A549 (cell line): ENCODE data around the gene TJP1. TPM values are rescaled to one million over a fixed set of nuclear protein-coding genes. Genes with fewer than 3 reads are reported as not detected.

Experiments used
- ATAC-seq, 2 experiments: fragments of 200-7000 bp in 1 of 2; fragments of >200 bp in 1 of 2; cut with Nextera tagmentation in 1 of 2; cut with Tn5 transposase in 1 of 2; 3 replicates each; pipeline versions ENCODE4 v1.8.0 to v1.9.1; 2018 to 2020; ENCODE audit warnings: mild to moderate bottlenecking in 1 of 2, moderate library complexity in 1 of 2
- CTCF ChIA-PET: fragments of 300-600 bp; sonication (Branson Sonifier 250); formaldehyde crosslinking; extraction: SDS; loops from one replicate; lab custom pipeline; 2021; ENCODE audit warnings: antibody characterized with exemption, inconsistent platforms; lab: Yijun Ruan, JAX
- POLR2A ChIA-PET: fragments of 350-600 bp; formaldehyde crosslinking; extraction: SDS; loops from one replicate; lab custom pipeline; 2021; ENCODE audit warnings: antibody characterized with exemption, inconsistent platforms; lab: Yijun Ruan, JAX
- DNase-seq, 2 experiments: peaks; one replicate each; pipeline versions ENCODE4 v3.0.0 to v3.0.0-alpha.2; 2011 to 2016; ENCODE audit warnings: low read depth in 1 of 2, low spot score in 1 of 2
- FAIRE-seq: peaks from 2 replicates; lab custom pipeline; 2011; peaks lifted over from hg19 to GRCh38; lab: Jason Lieb, UNC
- H3K27ac ChIP-seq, 2 experiments: fragments of >200 bp; sonication (Bioruptor Twin); formaldehyde crosslinking; 3 replicates each; pipeline ENCODE4 v1.5.1; 2016 to 2017
- H3K4me1 ChIP-seq: fragments of >200 bp; sonication (Bioruptor Twin); formaldehyde crosslinking; 3 replicates; pipeline ENCODE4 v1.6.1; 2016
- H3K4me2 ChIP-seq: fragments of >200 bp; sonication (Bioruptor Twin); formaldehyde crosslinking; 3 replicates; pipeline ENCODE4 v1.6.1; 2016
- H3K4me3 ChIP-seq: fragments of >200 bp; sonication (Bioruptor Twin); formaldehyde crosslinking; 3 replicates; pipeline ENCODE4 v1.5.1; 2016
- H3K9me3 ChIP-seq: fragments of >200 bp; sonication (Bioruptor Twin); formaldehyde crosslinking; 3 replicates; pipeline ENCODE4 v1.6.1; 2016
- CEBPB ChIP-seq, 2 experiments: fragments of >200 bp in 1 of 2; sonication (Bioruptor Twin) in 1 of 2; formaldehyde crosslinking in 1 of 2; IDR thresholded peaks; 2 replicates each; pipeline ENCODE4 v1.6.1; 2012 to 2016
- CHD4 ChIP-seq: fragments of 200-600 bp; sonication (generic); IDR thresholded peaks from 2 replicates; pipeline ENCODE4 v1.6.1; 2016; ENCODE audit warnings: antibody characterized with exemption, mild to moderate bottlenecking, borderline replicate concordance
- EHF ChIP-seq: fragments of 250-450 bp; sonication (Bioruptor Pico); IDR thresholded peaks from 2 replicates; pipeline ENCODE4 v1.5.0; 2020; ENCODE audit warnings: mild to moderate bottlenecking
- EHMT2 ChIP-seq: fragments of 200-600 bp; sonication (generic); IDR thresholded peaks from 2 replicates; pipeline ENCODE4 v1.6.1; 2016; ENCODE audit warnings: antibody characterized with exemption, low read depth, mild to moderate bottlenecking, moderate library complexity
- EP300 ChIP-seq, 2 experiments: fragments of >200 bp; sonication (Bioruptor Twin); formaldehyde crosslinking; IDR thresholded peaks; 2 replicates in 1 of 2; 3 replicates in 1 of 2; pipeline ENCODE4 v1.6.1; 2016 to 2017
- ESRRA ChIP-seq: fragments of 150-350 bp; IDR thresholded peaks from 2 replicates; pipeline ENCODE4 v1.6.1; 2014; ENCODE audit warnings: mild to moderate bottlenecking, low read length, borderline replicate concordance
- FOSB ChIP-seq: fragments of 250-450 bp; sonication (Bioruptor Pico); IDR thresholded peaks from 2 replicates; pipeline ENCODE4 v1.5.0; 2020; ENCODE audit warnings: mild to moderate bottlenecking, moderate library complexity
- FOXS1 ChIP-seq: fragments of 250-450 bp; sonication (Bioruptor Pico); IDR thresholded peaks from 2 replicates; pipeline ENCODE4 v1.5.0; 2020; ENCODE audit warnings: mild to moderate bottlenecking, moderate library complexity
- HDAC2 ChIP-seq: fragments of 200-600 bp; sonication (generic); IDR thresholded peaks from 2 replicates; pipeline ENCODE4 v1.6.1; 2016
- HEYL ChIP-seq: fragments of 250-450 bp; sonication (Bioruptor Pico); IDR thresholded peaks from 2 replicates; pipeline ENCODE4 v1.8.0; 2021; ENCODE audit warnings: mild to moderate bottlenecking, moderate library complexity
- HOXA7 ChIP-seq: fragments of 250-450 bp; sonication (Bioruptor Pico); IDR thresholded peaks from 2 replicates; pipeline ENCODE4 v1.5.0; 2020; ENCODE audit warnings: mild to moderate bottlenecking, moderate library complexity
- HOXB5 ChIP-seq: fragments of 250-450 bp; sonication (Bioruptor Pico); IDR thresholded peaks from 2 replicates; pipeline ENCODE4 v1.5.0; 2020; ENCODE audit warnings: mild to moderate bottlenecking, moderate library complexity
- JUN ChIP-seq, 2 experiments: fragments of >200 bp; sonication (Bioruptor Twin); formaldehyde crosslinking; IDR thresholded peaks; 2 replicates in 1 of 2; 3 replicates in 1 of 2; pipeline ENCODE4 v1.6.1; 2016 to 2017
- MAFK ChIP-seq: fragments of 450-650 bp; IDR thresholded peaks from 2 replicates; pipeline ENCODE4 v1.6.1; 2014; ENCODE audit not compliant: partially characterized antibody
- MYC ChIP-seq: IDR thresholded peaks from 2 replicates; pipeline ENCODE4 v1.6.1; 2012; ENCODE audit warnings: mild to moderate bottlenecking, inconsistent platforms, low read length, improper control_type of control experiment, borderline replicate concordance
- NPAS2 ChIP-seq: fragments of 250-450 bp; sonication (Bioruptor Pico); IDR thresholded peaks from 2 replicates; pipeline ENCODE4 v1.8.0; 2022; ENCODE audit warnings: mild to moderate bottlenecking, moderate library complexity, borderline replicate concordance
- PHF8 ChIP-seq: fragments of 200-600 bp; sonication (generic); IDR thresholded peaks from 2 replicates; pipeline ENCODE4 v1.6.1; 2016; ENCODE audit warnings: low read depth, mild to moderate bottlenecking, antibody characterized with exemption, moderate library complexity, borderline replicate concordance
- POLR2AphosphoS2 ChIP-seq: conservative IDR thresholded peaks from 2 replicates; pipeline ENCODE4 v1.6.1; 2012; ENCODE audit warnings: low read length, improper control_type of control experiment, inconsistent platforms
- RAD21 ChIP-seq, 2 experiments: fragments of >200 bp in 1 of 2; sonication (Bioruptor Twin) in 1 of 2; formaldehyde crosslinking in 1 of 2; IDR thresholded peaks in 1 of 2; conservative IDR thresholded peaks in 1 of 2; 2 replicates in 1 of 2; 3 replicates in 1 of 2; pipeline ENCODE4 v1.6.1; 2012 to 2018; ENCODE audit warnings: inconsistent platforms in 1 of 2
- RARB ChIP-seq: fragments of 250-450 bp; sonication (Bioruptor Pico); IDR thresholded peaks from 2 replicates; pipeline ENCODE4 v1.8.0; 2021; ENCODE audit warnings: mild to moderate bottlenecking, moderate library complexity
- RCOR1 ChIP-seq: fragments of 150-350 bp; IDR thresholded peaks from 2 replicates; pipeline ENCODE4 v1.6.1; 2014; ENCODE audit warnings: antibody characterized with exemption, low read length, low read depth
- TFCP2L1 ChIP-seq: fragments of 250-450 bp; sonication (Bioruptor Pico); IDR thresholded peaks from 2 replicates; pipeline ENCODE4 v1.5.0; 2021; ENCODE audit warnings: mild to moderate bottlenecking
- TP53 ChIP-seq: fragments of 250-450 bp; sonication (Bioruptor Pico); IDR thresholded peaks from 2 replicates; pipeline ENCODE4 v1.5.0; 2021; ENCODE audit warnings: mild to moderate bottlenecking, moderate library complexity
- ZC3H11A ChIP-seq: fragments of 450-650 bp; IDR thresholded peaks from 2 replicates; pipeline ENCODE4 v1.6.1; 2014; ENCODE audit warnings: antibody characterized with exemption, mild to moderate bottlenecking
- WGBS: methylation state at CpG from one replicate; pipeline ENCODE4 v1.1.6; 2017; ENCODE audit errors: missing lambda C conversion rate; 5-methylcytosine and 5-hydroxymethylcytosine counted together
- polyA plus RNA-seq, 4 experiments: library from polyadenylated mRNA; depleted of rRNA in 3 of 4; stranded (reverse); fragments of >200 nt; fragmentation: RNase III in 1 of 4; extraction: RNeasy Plus Mini Kit Qiagen cat#74134 plus additional on column Dnase treatment in 1 of 4; gene quantifications; 2 replicates in 3 of 4; 3 replicates in 1 of 4; pipeline ENCODE4 v1.2.3, GENCODE V29; 2011 to 2017
- TF ChIP-seq, protein P1 (sequence below): fragments of >200 bp; sonication (Bioruptor Twin); formaldehyde crosslinking; IDR thresholded peaks from 2 replicates; pipeline ENCODE4 v1.6.1; 2016
- TF ChIP-seq, protein P2 (sequence below): fragments of 200-600 bp; sonication (generic); IDR thresholded peaks from 2 replicates; pipeline ENCODE4 v1.6.1; 2016; ENCODE audit warnings: antibody characterized with exemption, mild to moderate bottlenecking, moderate library complexity
- TF ChIP-seq, protein P3 (sequence below): IDR thresholded peaks from 2 replicates; pipeline ENCODE4 v1.6.1; 2012; ENCODE audit warnings: low read depth, borderline replicate concordance
- TF ChIP-seq, protein P4 (sequence below): fragments of 150-350 bp; IDR thresholded peaks from 2 replicates; pipeline ENCODE4 v1.6.1; 2014; ENCODE audit warnings: low read depth, mild to moderate bottlenecking, low read length
- TF ChIP-seq, protein P5 (sequence below): fragments of 250-450 bp; sonication (Bioruptor Pico); IDR thresholded peaks from 2 replicates; pipeline ENCODE4 v1.5.0; 2020; ENCODE audit warnings: low read depth, mild to moderate bottlenecking, moderate library complexity

Gene TJP1
- polyA plus RNA-seq, 2 of the 4 experiments (the other 2 are of a cell fraction), result 55.0 to 179 TPM

DNA sequence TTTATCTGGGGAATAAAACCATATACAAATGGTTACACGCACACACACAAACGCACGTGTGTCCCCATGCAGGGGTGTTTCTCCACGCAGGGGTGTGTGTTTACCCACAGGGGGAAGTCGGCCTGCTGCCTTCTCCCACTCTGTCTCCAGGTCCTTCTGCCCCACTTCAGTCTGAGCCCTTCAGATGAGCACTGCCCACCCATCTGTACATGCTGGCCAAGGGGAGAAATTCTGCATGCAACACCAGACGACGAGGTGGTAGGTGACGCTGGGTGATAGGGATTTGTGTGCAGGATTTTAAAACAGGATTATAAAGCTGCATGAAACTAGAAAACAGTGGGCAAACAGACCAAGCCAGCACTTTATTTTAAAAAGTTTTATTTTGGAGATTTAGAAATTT is 122.5 kb downstream of the TJP1 start:
- ChIA-PET CTCF (interaction anchor here (1.8 kb wide), 1 partner anchor 242 kb away, joined by 3 read pairs; no protein-coding TSS in a partner anchor), POLR2A (no interaction called here)
- peak overlapping the region; percentile 58; the same call in 2 of the 3 replicates for H3K4me2 ChIP-seq
- FAIRE-seq (no peak), DNase-seq (no peak), ATAC-seq (no peak)
- no peak for TF ChIP-seq CEBPB (IDR thresholded peaks at IDR 0.05)
- TF ChIP-seq RARB (CRISPR knock-in tag), result no peak
- TF ChIP-seq, protein P1, sequence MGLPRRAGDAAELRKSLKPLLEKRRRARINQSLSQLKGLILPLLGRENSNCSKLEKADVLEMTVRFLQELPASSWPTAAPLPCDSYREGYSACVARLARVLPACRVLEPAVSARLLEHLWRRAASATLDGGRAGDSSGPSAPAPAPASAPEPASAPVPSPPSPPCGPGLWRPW, result 0 out of 2 replicates have a peak, but pooled peaks have one; percentile 7
- H3K4me3 ChIP-seq, result no peak overlapping the region
- no peaks in the 10 kb centered on the region for H3K9me3 ChIP-seq
- H3K27ac ChIP-seq, result peak overlapping the region; percentile 76 to 88
- WGBS, result 77% methylated on average over 8 of the region's 8 CpGs
- peaks cover 64% of the 10 kb centered on the region for H3K4me1 ChIP-seq

DNA sequence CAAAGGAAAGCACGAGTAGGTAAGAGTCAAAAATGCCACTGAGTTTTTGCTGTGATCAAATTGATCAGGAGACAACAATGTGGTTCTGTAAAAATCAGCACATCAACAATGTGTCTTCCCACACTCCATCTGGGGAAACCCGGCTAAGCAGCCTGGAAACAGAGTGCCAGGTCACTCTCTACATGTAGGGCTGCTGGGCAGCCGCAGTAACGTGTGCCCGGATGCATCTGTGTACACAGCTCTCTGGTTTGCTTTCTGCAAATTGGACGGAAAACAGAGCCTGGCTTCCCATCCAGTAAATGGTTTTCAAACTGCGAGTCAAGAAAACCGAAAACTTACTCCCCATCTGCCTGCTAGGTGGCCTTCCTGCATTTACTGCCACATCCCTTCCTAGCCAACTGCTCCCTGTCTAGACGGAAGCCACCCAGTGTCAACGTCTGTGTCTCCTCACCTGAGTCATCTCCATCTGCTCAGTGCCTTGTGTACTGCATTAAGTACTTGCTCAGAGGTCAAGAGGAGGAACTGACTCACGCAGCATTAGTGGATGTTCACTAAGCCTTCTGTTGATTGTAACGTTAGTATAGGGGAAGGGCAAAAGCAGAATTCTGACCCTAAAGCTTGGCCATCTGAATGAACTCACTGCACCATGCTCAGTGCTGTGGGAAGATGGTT is 124.1 kb downstream of the TJP1 start:
- H3K4me3 ChIP-seq, result no peak overlapping the region
- POLR2A ChIA-PET, result interaction anchor here (2.3 kb wide), 1 partner anchor 38 kb away, joined by 10 read pairs; no protein-coding TSS in a partner anchor
- no peak for TF ChIP-seq TFCP2L1 (CRISPR knock-in tag)
- no peak for TF ChIP-seq PHF8
- TF ChIP-seq MAFK, result peak; percentile 66
- peak; percentile 89; the same call in 1 of the 2 replicates for TF ChIP-seq MYC
- no peak for TF ChIP-seq RCOR1
- TF ChIP-seq CHD4, result no peak
- TF ChIP-seq JUN (IDR thresholded peaks at IDR 0.05), result peak; percentile 81 to 83; a peak in 4 of 5 replicates
- TF ChIP-seq, protein P2, sequence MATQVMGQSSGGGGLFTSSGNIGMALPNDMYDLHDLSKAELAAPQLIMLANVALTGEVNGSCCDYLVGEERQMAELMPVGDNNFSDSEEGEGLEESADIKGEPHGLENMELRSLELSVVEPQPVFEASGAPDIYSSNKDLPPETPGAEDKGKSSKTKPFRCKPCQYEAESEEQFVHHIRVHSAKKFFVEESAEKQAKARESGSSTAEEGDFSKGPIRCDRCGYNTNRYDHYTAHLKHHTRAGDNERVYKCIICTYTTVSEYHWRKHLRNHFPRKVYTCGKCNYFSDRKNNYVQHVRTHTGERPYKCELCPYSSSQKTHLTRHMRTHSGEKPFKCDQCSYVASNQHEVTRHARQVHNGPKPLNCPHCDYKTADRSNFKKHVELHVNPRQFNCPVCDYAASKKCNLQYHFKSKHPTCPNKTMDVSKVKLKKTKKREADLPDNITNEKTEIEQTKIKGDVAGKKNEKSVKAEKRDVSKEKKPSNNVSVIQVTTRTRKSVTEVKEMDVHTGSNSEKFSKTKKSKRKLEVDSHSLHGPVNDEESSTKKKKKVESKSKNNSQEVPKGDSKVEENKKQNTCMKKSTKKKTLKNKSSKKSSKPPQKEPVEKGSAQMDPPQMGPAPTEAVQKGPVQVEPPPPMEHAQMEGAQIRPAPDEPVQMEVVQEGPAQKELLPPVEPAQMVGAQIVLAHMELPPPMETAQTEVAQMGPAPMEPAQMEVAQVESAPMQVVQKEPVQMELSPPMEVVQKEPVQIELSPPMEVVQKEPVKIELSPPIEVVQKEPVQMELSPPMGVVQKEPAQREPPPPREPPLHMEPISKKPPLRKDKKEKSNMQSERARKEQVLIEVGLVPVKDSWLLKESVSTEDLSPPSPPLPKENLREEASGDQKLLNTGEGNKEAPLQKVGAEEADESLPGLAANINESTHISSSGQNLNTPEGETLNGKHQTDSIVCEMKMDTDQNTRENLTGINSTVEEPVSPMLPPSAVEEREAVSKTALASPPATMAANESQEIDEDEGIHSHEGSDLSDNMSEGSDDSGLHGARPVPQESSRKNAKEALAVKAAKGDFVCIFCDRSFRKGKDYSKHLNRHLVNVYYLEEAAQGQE, result no peak
- TF ChIP-seq RARB (CRISPR knock-in tag), result peak; percentile 12; the same call in 1 of the 2 replicates
- TF ChIP-seq HOXB5, result no peak
- no peak for TF ChIP-seq ZC3H11A
- TF ChIP-seq ESRRA, result 0 out of 2 replicates have a peak, but pooled peaks have one; percentile 24
- TF ChIP-seq EHF (CRISPR knock-in tag), result no peak
- TF ChIP-seq RAD21 (conservative IDR thresholded peaks at IDR 0.05 in 1 of 2, IDR thresholded peaks at IDR 0.05 in 1 of 2), result peak; percentile 17 to 42; a peak in 3 of 5 replicates
- TF ChIP-seq FOXS1 (CRISPR knock-in tag), result no peak
- TF ChIP-seq, protein P3, sequence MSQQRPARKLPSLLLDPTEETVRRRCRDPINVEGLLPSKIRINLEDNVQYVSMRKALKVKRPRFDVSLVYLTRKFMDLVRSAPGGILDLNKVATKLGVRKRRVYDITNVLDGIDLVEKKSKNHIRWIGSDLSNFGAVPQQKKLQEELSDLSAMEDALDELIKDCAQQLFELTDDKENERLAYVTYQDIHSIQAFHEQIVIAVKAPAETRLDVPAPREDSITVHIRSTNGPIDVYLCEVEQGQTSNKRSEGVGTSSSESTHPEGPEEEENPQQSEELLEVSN, result peak; percentile 34; the same call in 1 of the 2 replicates
- TF ChIP-seq, protein P4, sequence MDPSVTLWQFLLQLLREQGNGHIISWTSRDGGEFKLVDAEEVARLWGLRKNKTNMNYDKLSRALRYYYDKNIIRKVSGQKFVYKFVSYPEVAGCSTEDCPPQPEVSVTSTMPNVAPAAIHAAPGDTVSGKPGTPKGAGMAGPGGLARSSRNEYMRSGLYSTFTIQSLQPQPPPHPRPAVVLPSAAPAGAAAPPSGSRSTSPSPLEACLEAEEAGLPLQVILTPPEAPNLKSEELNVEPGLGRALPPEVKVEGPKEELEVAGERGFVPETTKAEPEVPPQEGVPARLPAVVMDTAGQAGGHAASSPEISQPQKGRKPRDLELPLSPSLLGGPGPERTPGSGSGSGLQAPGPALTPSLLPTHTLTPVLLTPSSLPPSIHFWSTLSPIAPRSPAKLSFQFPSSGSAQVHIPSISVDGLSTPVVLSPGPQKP, result no peak
- TF ChIP-seq HOXA7 (CRISPR knock-in tag), result 0 out of 2 replicates have a peak, but pooled peaks have one; percentile 29
- no peak for TF ChIP-seq POLR2AphosphoS2
- TF ChIP-seq, protein P1, result no peak
- TF ChIP-seq EP300 (IDR thresholded peaks at IDR 0.05), result peak; percentile 68 to 79; a peak in 3 of 5 replicates
- no peak for TF ChIP-seq NPAS2 (CRISPR knock-in tag)
- TF ChIP-seq, protein P5, sequence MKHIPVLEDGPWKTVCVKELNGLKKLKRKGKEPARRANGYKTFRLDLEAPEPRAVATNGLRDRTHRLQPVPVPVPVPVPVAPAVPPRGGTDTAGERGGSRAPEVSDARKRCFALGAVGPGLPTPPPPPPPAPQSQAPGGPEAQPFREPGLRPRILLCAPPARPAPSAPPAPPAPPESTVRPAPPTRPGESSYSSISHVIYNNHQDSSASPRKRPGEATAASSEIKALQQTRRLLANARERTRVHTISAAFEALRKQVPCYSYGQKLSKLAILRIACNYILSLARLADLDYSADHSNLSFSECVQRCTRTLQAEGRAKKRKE (CRISPR knock-in tag), result no peak
- no peak for TF ChIP-seq FOSB (CRISPR knock-in tag)
- no peak for TF ChIP-seq TP53 (CRISPR knock-in tag)
- no peak for TF ChIP-seq HEYL (CRISPR knock-in tag)
- TF ChIP-seq EHMT2, result no peak
- no peak for TF ChIP-seq HDAC2

More for the DNA sequence above, 124.1 kb downstream of the TJP1 start:
- no peaks in the 10 kb centered on the region for H3K9me3 ChIP-seq
- H3K4me2 ChIP-seq, result peak overlapping the region; percentile 58
- CTCF ChIA-PET, result interaction anchor here (0.6 to 2.7 kb wide), 14 partner anchors 10 to 345 kb away, joined by 3 to 12 read pairs (median 4); no protein-coding TSS in a partner anchor
- H3K4me1 ChIP-seq, result peaks cover 78% of the 10 kb centered on the region
- H3K27ac ChIP-seq, result peak overlapping the region; percentile 76 to 88
- FAIRE-seq, result peak; percentile 99
- ATAC-seq, result peak; percentile 92 to 95
- DNase-seq, result peak; percentile 86 to 96
- WGBS, result 4% methylated on average over 12 of the region's 12 CpGs
